GM21717 (cell line): ENCODE data around the gene COL6A3.

Experiments
- ATAC-seq: cut with Tn5 transposase; IDR thresholded peaks from one replicate; pipeline ENCODE4 v1.9.1; 2021; ENCODE audit warnings: mild to moderate bottlenecking, moderate library complexity; ENCODE audit not compliant: unreplicated experiment

Gene COL6A3

GRCh38 chr2:237278568-237278967 is 135.4 kb downstream of the COL6A3 start:
- no peak for ATAC-seq

- no peak for ATAC-seq
Measured at GRCh38 chr2:237276716-237277490, 137.1 kb downstream of the COL6A3 start.
